Measurements from ENCODE around the gene NSUN4. TPM values are rescaled to one million over a fixed set of nuclear protein-coding genes. Genes with fewer than 3 reads are reported as not detected.

The NSUN4 gene
- total and polyA plus RNA-seq, 2 of the 13 experiments (the other 11 are each of a cell fraction or from before 2014, with no cell fraction given), result 21.5 to 23.5 TPM

- TF ChIP-seq TBX3 (IDR thresholded peaks at IDR 0.05; ENCODE audit: borderline replicate concordance) (no peak), MAZ (IDR thresholded peaks at IDR 0.05; ENCODE audit: borderline replicate concordance, low read depth, low read length) (no peak), MAZ (CRISPR knock-in tag; IDR thresholded peaks at IDR 0.05; ENCODE audit: low read depth) (peak; percentile 57; the same call in 1 of the 2 replicates), ZNF879 (CRISPR knock-in tag; IDR thresholded peaks at IDR 0.05) (0 out of 2 replicates have a peak, but pooled peaks have one; percentile 49), FOXM1 (CRISPR knock-in tag; IDR thresholded peaks at IDR 0.05) (no peak), GLMP (CRISPR knock-in tag; IDR thresholded peaks at IDR 0.05; ENCODE audit: borderline replicate concordance) (no peak), TEAD3 (CRISPR knock-in tag; optimal IDR thresholded peaks at IDR 0.05; ENCODE audit: borderline replicate concordance) (peak; percentile 76), USF2 (IDR thresholded peaks at IDR 0.05; ENCODE audit: low read depth, low read length) (no peak), USF2 (CRISPR knock-in tag; IDR thresholded peaks at IDR 0.05; ENCODE audit: borderline replicate concordance) (0 out of 2 replicates have a peak, but pooled peaks have one; percentile 13), ZNF431 (CRISPR knock-in tag; IDR thresholded peaks at IDR 0.05; ENCODE audit: borderline replicate concordance, low read depth) (peak; percentile 74; the same call in 1 of the 2 replicates), SATB2 (CRISPR knock-in tag; IDR thresholded peaks at IDR 0.05) (no peak), PRMT3 (CRISPR knock-in tag; IDR thresholded peaks at IDR 0.05; ENCODE audit: borderline replicate concordance, low read depth) (no peak; the same call in 1 of the 2 replicates), ZNF354B (CRISPR knock-in tag; IDR thresholded peaks at IDR 0.05) (no peak), EED (CRISPR knock-in tag; IDR thresholded peaks at IDR 0.05) (no peak), PAX8 (CRISPR knock-in tag; IDR thresholded peaks at IDR 0.05; ENCODE audit: borderline replicate concordance) (peak; percentile 35; the same call in 1 of the 2 replicates), IKZF5 (CRISPR knock-in tag; IDR thresholded peaks at IDR 0.05) (peak; percentile 46; the same call in 1 of the 2 replicates), ZNF484 (CRISPR knock-in tag; IDR thresholded peaks at IDR 0.05; ENCODE audit: borderline replicate concordance, low read depth) (no peak), ZMYM2 (CRISPR knock-in tag; IDR thresholded peaks at IDR 0.05) (peak; percentile 63; the same call in 1 of the 2 replicates), STAG1 (CRISPR knock-in tag; IDR thresholded peaks at IDR 0.05) (peak; percentile 27), ZNF678 (CRISPR knock-in tag; IDR thresholded peaks at IDR 0.05) (peak; percentile 29; the same call in 1 of the 2 replicates), ZNF256 (CRISPR knock-in tag; conservative IDR thresholded peaks at IDR 0.05) (peak; percentile 75; the same call in 1 of the 2 replicates)
- TF ChIP-seq, protein P1, sequence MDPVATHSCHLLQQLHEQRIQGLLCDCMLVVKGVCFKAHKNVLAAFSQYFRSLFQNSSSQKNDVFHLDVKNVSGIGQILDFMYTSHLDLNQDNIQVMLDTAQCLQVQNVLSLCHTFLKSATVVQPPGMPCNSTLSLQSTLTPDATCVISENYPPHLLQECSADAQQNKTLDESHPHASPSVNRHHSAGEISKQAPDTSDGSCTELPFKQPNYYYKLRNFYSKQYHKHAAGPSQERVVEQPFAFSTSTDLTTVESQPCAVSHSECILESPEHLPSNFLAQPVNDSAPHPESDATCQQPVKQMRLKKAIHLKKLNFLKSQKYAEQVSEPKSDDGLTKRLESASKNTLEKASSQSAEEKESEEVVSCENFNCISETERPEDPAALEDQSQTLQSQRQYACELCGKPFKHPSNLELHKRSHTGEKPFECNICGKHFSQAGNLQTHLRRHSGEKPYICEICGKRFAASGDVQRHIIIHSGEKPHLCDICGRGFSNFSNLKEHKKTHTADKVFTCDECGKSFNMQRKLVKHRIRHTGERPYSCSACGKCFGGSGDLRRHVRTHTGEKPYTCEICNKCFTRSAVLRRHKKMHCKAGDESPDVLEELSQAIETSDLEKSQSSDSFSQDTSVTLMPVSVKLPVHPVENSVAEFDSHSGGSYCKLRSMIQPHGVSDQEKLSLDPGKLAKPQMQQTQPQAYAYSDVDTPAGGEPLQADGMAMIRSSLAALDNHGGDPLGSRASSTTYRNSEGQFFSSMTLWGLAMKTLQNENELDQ (CRISPR knock-in tag; IDR thresholded peaks at IDR 0.05; ENCODE audit: borderline replicate concordance), result no peak
Observed at GRCh38 chr1:46340404-46341221, at the start of gene NSUN4 (continued).

Measured in HepG2 (cell line).